ENCODE measurements around the gene ATP6V1G1.

- no peak for TF ChIP-seq CTCF (conservative IDR thresholded peaks at IDR 0.05; ENCODE audit: low read length)
- no peak for TF ChIP-seq EZH2phosphoT487 (IDR thresholded peaks at IDR 0.05; ENCODE audit: borderline replicate concordance, low read depth, low read length)
Measured at GRCh38 chr9:114580609-114581193, 6.9 kb upstream of the ATP6V1G1 start.

Measured in OCI-LY7 (cell line).